PC-9 (cell line): ENCODE measurements around the gene MDH1.

ENCODE experiments used
- CTCF ChIP-seq: fragments of 200-600 bp; sonication (generic); conservative IDR thresholded peaks from 2 replicates; pipeline ENCODE4 v1.6.1; 2017; ENCODE audit warnings: mixed run types, antibody characterized with exemption, mild to moderate bottlenecking, moderate library complexity
- EZH2 ChIP-seq: fragments of 200-600 bp; sonication (generic); IDR thresholded peaks from 2 replicates; pipeline ENCODE4 v1.8.0; 2017; ENCODE audit warnings: antibody characterized with exemption, low read depth

- no peak for TF ChIP-seq CTCF
- TF ChIP-seq EZH2: no peak
Observed at GRCh38 chr2:63591566-63592175, 2.9 kb downstream of the MDH1 start.
